ENCODE results near the gene STH. TPM values are rescaled to one million over a fixed set of nuclear protein-coding genes. Genes with fewer than 3 reads are reported as not detected.

Gene STH
- total RNA-seq, 1 experiment from 2014 or later = not detected

DNA sequence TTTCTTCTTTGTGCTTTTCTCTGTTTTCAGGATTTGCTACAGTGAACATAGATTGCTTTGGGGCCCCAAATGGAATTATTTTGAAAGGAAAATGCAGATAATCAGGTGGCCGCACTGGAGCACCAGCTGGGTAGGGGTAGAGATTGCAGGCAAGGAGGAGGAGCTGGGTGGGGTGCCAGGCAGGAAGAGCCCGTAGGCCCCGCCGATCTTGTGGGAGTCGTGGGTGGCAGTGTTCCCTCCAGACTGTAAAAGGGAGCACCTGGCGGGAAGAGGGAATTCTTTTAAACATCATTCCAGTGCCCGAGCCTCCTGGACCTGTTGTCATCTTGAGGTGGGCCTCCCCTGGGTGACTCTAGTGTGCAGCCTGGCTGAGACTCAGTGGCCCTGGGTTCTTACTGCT is 1.2 kb downstream of the STH start:
- intact Hi-C loops (cut with micrococcal nuclease) = loop anchor here (10.0 kb wide), 1 partner anchor 185 kb away; no protein-coding TSS in a partner anchor
- POLR2A ChIA-PET = no interaction called here
- no peaks in the 10 kb centered on the region for H3K9me3 Mint-ChIP-seq (ENCODE audit: unreplicated experiment)
- CTCF ChIA-PET = interaction anchor here (0.9 to 6.4 kb wide), 2 partner anchors 187 to 213 kb away, joined by 3 to 61 read pairs; no protein-coding TSS in a partner anchor
- no peaks in the 10 kb centered on the region for H3K4me1 Mint-ChIP-seq (ENCODE audit: insufficient read depth, unreplicated experiment)
- H3K27ac Mint-ChIP-seq (ENCODE audit: low read depth, unreplicated experiment) = no peak overlapping the region
- TF ChIP-seq, protein P1, sequence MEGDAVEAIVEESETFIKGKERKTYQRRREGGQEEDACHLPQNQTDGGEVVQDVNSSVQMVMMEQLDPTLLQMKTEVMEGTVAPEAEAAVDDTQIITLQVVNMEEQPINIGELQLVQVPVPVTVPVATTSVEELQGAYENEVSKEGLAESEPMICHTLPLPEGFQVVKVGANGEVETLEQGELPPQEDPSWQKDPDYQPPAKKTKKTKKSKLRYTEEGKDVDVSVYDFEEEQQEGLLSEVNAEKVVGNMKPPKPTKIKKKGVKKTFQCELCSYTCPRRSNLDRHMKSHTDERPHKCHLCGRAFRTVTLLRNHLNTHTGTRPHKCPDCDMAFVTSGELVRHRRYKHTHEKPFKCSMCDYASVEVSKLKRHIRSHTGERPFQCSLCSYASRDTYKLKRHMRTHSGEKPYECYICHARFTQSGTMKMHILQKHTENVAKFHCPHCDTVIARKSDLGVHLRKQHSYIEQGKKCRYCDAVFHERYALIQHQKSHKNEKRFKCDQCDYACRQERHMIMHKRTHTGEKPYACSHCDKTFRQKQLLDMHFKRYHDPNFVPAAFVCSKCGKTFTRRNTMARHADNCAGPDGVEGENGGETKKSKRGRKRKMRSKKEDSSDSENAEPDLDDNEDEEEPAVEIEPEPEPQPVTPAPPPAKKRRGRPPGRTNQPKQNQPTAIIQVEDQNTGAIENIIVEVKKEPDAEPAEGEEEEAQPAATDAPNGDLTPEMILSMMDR (IDR thresholded peaks at IDR 0.05; ENCODE audit: unreplicated experiment) = no peak
- H3K4me3 Mint-ChIP-seq (ENCODE audit: unreplicated experiment) = no peak overlapping the region
- no TSS peak for BruUV-seq (replicated peaks)
- DNase-seq (ENCODE audit: unreplicated experiment) = no peak
- peaks cover 10% of the 10 kb centered on the region for H3K27me3 Mint-ChIP-seq (ENCODE audit: insufficient read depth, unreplicated experiment)
- H3K36me3 Mint-ChIP-seq (ENCODE audit: insufficient read depth, unreplicated experiment) = no peaks in the 10 kb centered on the region

DNA sequence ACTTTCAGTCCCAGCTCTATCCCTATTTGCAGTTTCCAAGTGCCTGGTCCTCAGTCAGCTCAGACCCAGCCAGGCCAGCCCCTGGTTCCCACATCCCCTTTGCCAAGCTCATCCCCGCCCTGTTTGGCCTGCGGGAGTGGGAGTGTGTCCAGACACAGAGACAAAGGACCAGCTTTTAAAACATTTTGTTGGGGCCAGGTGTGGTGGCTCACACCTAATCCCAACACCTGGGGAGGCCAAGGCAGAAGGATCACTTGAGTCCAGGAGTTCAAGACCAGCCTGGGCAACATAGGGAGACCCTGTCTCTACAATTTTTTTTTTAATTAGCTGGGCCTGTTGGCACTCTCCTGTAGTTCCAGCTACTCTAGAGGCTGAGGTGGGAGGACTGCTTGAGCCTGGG is 1.7 kb downstream of the STH start:
- Mint-ChIP-seq H3K4me1 (ENCODE audit: insufficient read depth, unreplicated experiment) (no peaks in the 10 kb centered on the region), H3K27ac (ENCODE audit: low read depth, unreplicated experiment) (no peak overlapping the region), H3K4me3 (ENCODE audit: unreplicated experiment) (no peak overlapping the region), H3K27me3 (ENCODE audit: insufficient read depth, unreplicated experiment) (peaks cover 10% of the 10 kb centered on the region), H3K9me3 (ENCODE audit: unreplicated experiment) (no peaks in the 10 kb centered on the region), H3K36me3 (ENCODE audit: insufficient read depth, unreplicated experiment) (no peaks in the 10 kb centered on the region)
- intact Hi-C loops (cut with micrococcal nuclease) = loop anchor here (10.0 kb wide), 1 partner anchor 184 kb away; no protein-coding TSS in a partner anchor
- DNase-seq (ENCODE audit: unreplicated experiment) = no peak
- no TSS peak for BruUV-seq (replicated peaks)
- POLR2A ChIA-PET = no interaction called here
- CTCF ChIA-PET = interaction anchor here (0.9 to 6.4 kb wide), 5 partner anchors 179 to 212 kb away, joined by 3 to 61 read pairs (median 3); partner anchors contain the start of gene KANSL1
- TF ChIP-seq, protein P1 (IDR thresholded peaks at IDR 0.05; ENCODE audit: unreplicated experiment) = no peak

GRCh38 chr17:46001390-46002310 is 2.6 kb downstream of the STH start:
- Mint-ChIP-seq H3K27me3 (ENCODE audit: insufficient read depth, unreplicated experiment) (peaks cover 10% of the 10 kb centered on the region), H3K9me3 (ENCODE audit: unreplicated experiment) (no peaks in the 10 kb centered on the region), H3K4me3 (ENCODE audit: unreplicated experiment) (no peak overlapping the region), H3K4me1 (ENCODE audit: insufficient read depth, unreplicated experiment) (no peaks in the 10 kb centered on the region), H3K27ac (ENCODE audit: low read depth, unreplicated experiment) (peak overlapping the region; percentile 16), H3K36me3 (ENCODE audit: insufficient read depth, unreplicated experiment) (no peaks in the 10 kb centered on the region)
- BruUV-seq (replicated peaks) = no TSS peak
- intact Hi-C loops (cut with micrococcal nuclease) = loop anchor here (1.0 to 10.0 kb wide), 3 partner anchors 43 to 212 kb away; no protein-coding TSS in a partner anchor
- TF ChIP-seq, protein P1 (IDR thresholded peaks at IDR 0.05; ENCODE audit: unreplicated experiment) = no peak
- CTCF ChIA-PET = interaction anchor here (0.6 to 6.4 kb wide), 24 partner anchors 9 to 345 kb away, joined by 3 to 61 read pairs (median 6); partner anchors contain the start of gene KANSL1
- POLR2A ChIA-PET = interaction anchor here (0.7 to 1.0 kb wide), 2 partner anchors 15 to 211 kb away, joined by 3 to 4 read pairs; no protein-coding TSS in a partner anchor
- no peak for DNase-seq (ENCODE audit: unreplicated experiment)

Data from MCF 10A (cell line).